BJ (cell line): ENCODE measurements around the gene KRT86. TPM values are rescaled to one million over a fixed set of nuclear protein-coding genes. Genes with fewer than 3 reads are reported as not detected.

Experiments used
- CTCF ChIA-PET: fragments of 350-600 bp; formaldehyde crosslinking; extraction: SDS; loops from one replicate; lab custom pipeline; 2021; ENCODE audit warnings: antibody characterized with exemption, inconsistent platforms; lab: Yijun Ruan, JAX
- POLR2A ChIA-PET: fragments of 300-600 bp; sonication (Branson Sonifier 250); formaldehyde crosslinking; extraction: SDS; loops from one replicate; lab custom pipeline; 2021; ENCODE audit warnings: antibody characterized with exemption; lab: Charles Lee
- DNase-seq: peaks from one replicate; pipeline ENCODE4 v3.0.0-alpha.2; 2011; ENCODE audit warnings: low read depth
- H3K27me3 ChIP-seq: 2 replicates; pipeline ENCODE4 v1.6.0; 2011; ENCODE audit warnings: low read length; ENCODE audit not compliant: control insufficient read depth, insufficient read depth
- H3K36me3 ChIP-seq: 2 replicates; pipeline ENCODE4 v1.5.1; 2011; ENCODE audit warnings: low read length; ENCODE audit not compliant: control insufficient read depth, insufficient read depth
- H3K4me3 ChIP-seq: 2 replicates; pipeline ENCODE4 v1.5.1; 2011; ENCODE audit warnings: low read depth, mild to moderate bottlenecking, control low read depth, low read length
- CTCF ChIP-seq: IDR thresholded peaks from 2 replicates; pipeline ENCODE4 v1.5.1; 2011; ENCODE audit warnings: low read depth, mild to moderate bottlenecking, control low read depth, inconsistent platforms, low read length, moderate library complexity; ENCODE audit not compliant: insufficient read depth
- polyA minus RNA-seq: library from RNA; depleted of rRNA, polyadenylated mRNA; stranded (reverse); fragments of >200 nt; gene quantifications from 2 replicates; pipeline ENCODE4 v1.2.3, GENCODE V29; 2011; rRNA and poly(A)+ RNA removed
- polyA plus RNA-seq: library from polyadenylated mRNA; depleted of rRNA; stranded (reverse); fragments of >200 nt; gene quantifications from 2 replicates; pipeline ENCODE4 v1.2.3, GENCODE V29; 2011; rRNA removed

The KRT86 gene
- polyA plus RNA-seq: 1.5 and 2.5 TPM in 2 replicates
- polyA minus RNA-seq: 0.41 and 1.1 TPM in 2 replicates

- DNase-seq: no peak
- CTCF ChIA-PET: interaction anchor here (0.9 to 1.4 kb wide), 4 partner anchors 16 to 54 kb away, joined by 3 to 4 read pairs (median 3); no protein-coding TSS in a partner anchor
- no peak within 1 kb of the TSS for H3K4me3 ChIP-seq
- H3K36me3 ChIP-seq: no peaks in the 10 kb centered on the region
- POLR2A ChIA-PET: no interaction called here
- H3K27me3 ChIP-seq: no peaks in the 10 kb centered on the region
- no peak for TF ChIP-seq CTCF
Measured at GRCh38 chr12:52274521-52275120, at the start of gene KRT86. KRT86 (plus strand) TSS chr12:52274645; CDS start chr12:52301917, 27,272 bp downstream.

- H3K36me3 ChIP-seq: no peaks in the 10 kb centered on the region
- no peak overlapping the region for H3K4me3 ChIP-seq
- ChIA-PET POLR2A (no interaction called here), CTCF (interaction anchor here (0.7 to 3.3 kb wide), 7 partner anchors 10 to 654 kb away, joined by 3 to 23 read pairs (median 5); no protein-coding TSS in a partner anchor)
- TF ChIP-seq CTCF: no peak
- H3K27me3 ChIP-seq: no peaks in the 10 kb centered on the region
- no peak for DNase-seq
Measured at GRCh38 chr12:52225752-52226151, 48.7 kb upstream of the KRT86 start.

- POLR2A ChIA-PET: no interaction called here
Measured at GRCh38 chr12:52226446-52226845, 48.0 kb upstream of the KRT86 start.

GRCh38 chr12:52227606-52228166, 46.8 kb upstream of the KRT86 start:
- H3K36me3 ChIP-seq: no peaks in the 10 kb centered on the region
- no peak for DNase-seq
- ChIA-PET POLR2A (no interaction called here), CTCF (interaction anchor here (1.4 to 3.3 kb wide), 2 partner anchors 12 to 14 kb away, joined by 6 to 11 read pairs; no protein-coding TSS in a partner anchor)
- H3K4me3 ChIP-seq: no peak overlapping the region
- TF ChIP-seq CTCF: no peak
- H3K27me3 ChIP-seq: no peaks in the 10 kb centered on the region

More at GRCh38 chr12:52226446-52226845, 48.0 kb upstream of the KRT86 start:
- TF ChIP-seq CTCF: no peak
- no peaks in the 10 kb centered on the region for H3K27me3 ChIP-seq
- CTCF ChIA-PET: interaction anchor here (3.1 to 3.3 kb wide), 2 partner anchors 11 to 13 kb away, joined by 11 to 23 read pairs; no protein-coding TSS in a partner anchor
- no peak overlapping the region for H3K4me3 ChIP-seq
- DNase-seq: no peak
- H3K36me3 ChIP-seq: no peaks in the 10 kb centered on the region

- CTCF ChIA-PET: interaction anchor here (2.6 kb wide), 1 partner anchor 16 kb away, joined by 14 read pairs; no protein-coding TSS in a partner anchor
- POLR2A ChIA-PET: no interaction called here
- DNase-seq: no peak
Measured at GRCh38 chr12:52228366-52228765, 46.1 kb upstream of the KRT86 start.

More at GRCh38 chr12:52228366-52228765, 46.1 kb upstream of the KRT86 start:
- H3K36me3 ChIP-seq: no peaks in the 10 kb centered on the region
- H3K27me3 ChIP-seq: no peaks in the 10 kb centered on the region
- TF ChIP-seq CTCF: no peak
- no peak overlapping the region for H3K4me3 ChIP-seq
